Activated CD8-positive, alpha-beta T cell treated with anti-CD3 and anti-CD28 coated beads for 36 hours (primary cell): ENCODE measurements around the gene ZNF189. TPM values are rescaled to one million over a fixed set of nuclear protein-coding genes. Genes with fewer than 3 reads are reported as not detected.

Experiments
- ATAC-seq: fragments of 200-7000 bp; cut with Tn5 transposase; one replicate; pipeline ENCODE4 v1.10.0; 2021; ENCODE audit warnings: mild to moderate bottlenecking, moderate library complexity
- CTCF ChIA-PET: fragments of 350-600 bp; sonication (Branson Sonifier 250); formaldehyde crosslinking; loops from one replicate; lab custom pipeline; 2021; ENCODE audit warnings: antibody characterized with exemption; lab: Charles Lee
- POLR2A ChIA-PET: fragments of 350-600 bp; sonication (Branson Sonifier 250); formaldehyde crosslinking; loops from one replicate; lab custom pipeline; 2021; ENCODE audit warnings: antibody characterized with exemption; lab: Charles Lee
- DNase-seq: peaks from one replicate; pipeline ENCODE4 v3.0.0-alpha.2; 2020
- H3K27ac Mint-ChIP-seq: one replicate; pipeline ENCODE4 v1.8.0; 2021; ENCODE audit warnings: mild to moderate bottlenecking, mixed read lengths
- H3K27me3 Mint-ChIP-seq: one replicate; pipeline ENCODE4 v1.8.0; 2021; ENCODE audit warnings: mixed read lengths
- H3K36me3 Mint-ChIP-seq: one replicate; pipeline ENCODE4 v1.8.0; 2021; ENCODE audit warnings: low read depth, mixed read lengths
- H3K4me1 Mint-ChIP-seq: one replicate; pipeline ENCODE4 v1.8.0; 2021; ENCODE audit warnings: low read depth, mixed read lengths
- H3K4me3 Mint-ChIP-seq: one replicate; pipeline ENCODE4 v1.8.0; 2021; ENCODE audit warnings: mild to moderate bottlenecking, moderate library complexity, mixed read lengths
- H3K9me3 Mint-ChIP-seq: one replicate; pipeline ENCODE4 v1.8.0; 2021; ENCODE audit warnings: mixed read lengths
- intact Hi-C: fragments of 100-400 bp; cut with micrococcal nuclease; formaldehyde crosslinking; loops from one replicate; pipeline ENCODE4 v1.10.0; 2022
- total RNA-seq, 2 experiments: library from RNA; stranded (reverse); gene quantifications; one replicate each; pipeline ENCODE4 v1.2.3, GENCODE V29; 2021
- TF ChIP-seq, protein P1 (sequence below): fragments of 200-600 bp; IDR thresholded peaks from one replicate; pipeline ENCODE4 v1.8.0; 2022; ENCODE audit warnings: antibody characterized with exemption, mild to moderate bottlenecking

Gene ZNF189
- total RNA-seq, 2 experiments from 2014 or later, result 6.7 to 8.3 TPM

DNA sequence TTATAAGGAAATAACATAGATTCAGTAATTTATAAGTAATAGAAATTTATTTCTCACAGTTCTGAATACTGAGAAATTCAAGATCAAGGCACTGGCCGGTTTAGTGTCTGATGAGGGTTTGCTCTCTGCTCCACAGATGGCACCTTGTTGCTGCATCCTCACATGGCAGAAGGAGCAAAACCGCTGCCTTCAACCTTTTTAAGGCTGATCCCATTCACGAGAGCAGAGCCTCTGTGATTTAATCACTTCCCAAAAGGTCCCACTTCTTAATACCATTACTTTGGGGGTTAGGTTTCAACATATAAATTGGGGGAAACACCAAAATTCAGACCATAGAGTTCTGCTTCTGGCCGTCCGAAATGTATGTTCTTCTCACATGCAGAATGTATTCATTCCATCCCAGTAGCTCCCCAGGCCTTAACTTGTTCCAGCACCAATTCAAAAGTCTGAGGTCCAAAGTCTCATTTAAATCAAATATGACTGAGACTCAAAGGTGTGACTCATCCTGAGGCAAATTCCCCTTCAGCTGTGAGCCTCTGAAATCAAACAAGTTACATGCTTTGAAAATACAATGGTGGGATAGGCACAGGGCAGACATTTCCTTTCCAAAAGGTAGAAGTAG is 44.4 kb upstream of the ZNF189 start:
- Mint-ChIP-seq H3K36me3 (no peaks in the 10 kb centered on the region), H3K4me1 (no peaks in the 10 kb centered on the region)
- CTCF ChIA-PET, result no interaction called here

DNA sequence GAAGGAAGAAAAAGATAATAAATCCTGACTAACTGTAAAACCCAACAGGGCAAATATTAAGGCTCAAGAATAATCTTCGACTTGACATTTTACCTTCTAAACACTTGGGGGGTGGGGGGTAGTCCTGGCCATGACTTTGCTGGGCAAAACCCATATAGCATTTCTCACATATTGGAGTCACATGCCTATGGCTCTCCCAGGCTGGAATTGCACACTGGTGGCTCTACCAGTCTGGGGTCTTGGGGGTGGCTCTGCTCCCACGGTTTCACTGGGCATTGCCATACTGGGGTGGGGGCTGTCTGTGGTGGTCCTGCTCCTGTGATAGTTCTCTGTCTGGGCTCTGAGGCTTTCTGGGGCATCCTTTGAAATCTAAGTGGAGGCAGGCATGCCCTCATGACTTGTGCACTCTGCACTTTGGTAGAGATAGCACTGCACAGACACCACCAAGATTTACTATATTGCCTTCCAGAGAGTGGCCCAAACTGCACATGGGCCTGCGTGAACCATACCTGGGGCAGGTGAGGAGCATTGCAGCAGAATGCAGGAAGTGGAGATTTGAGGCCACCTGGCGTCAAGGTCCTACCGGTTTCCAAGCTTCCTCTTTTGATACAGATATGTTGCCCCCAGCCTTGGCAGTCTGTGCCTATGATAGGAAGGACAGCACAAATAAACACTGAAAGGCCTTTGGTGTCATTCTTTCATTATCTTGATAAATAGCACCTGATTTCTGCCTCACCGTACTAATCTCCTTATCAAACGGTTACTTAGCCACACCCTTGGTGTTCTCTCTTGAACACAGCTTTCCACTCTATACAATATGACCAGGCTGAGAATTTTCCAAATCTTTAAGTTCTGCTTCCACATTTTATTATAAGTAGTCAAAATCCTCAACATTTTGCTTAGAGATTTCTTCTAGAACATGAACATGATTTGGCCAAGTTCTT is 43.6 kb upstream of the ZNF189 start:
- H3K27ac Mint-ChIP-seq, result no peak overlapping the region
- H3K4me3 Mint-ChIP-seq, result no peak overlapping the region
- TF ChIP-seq, protein P1, sequence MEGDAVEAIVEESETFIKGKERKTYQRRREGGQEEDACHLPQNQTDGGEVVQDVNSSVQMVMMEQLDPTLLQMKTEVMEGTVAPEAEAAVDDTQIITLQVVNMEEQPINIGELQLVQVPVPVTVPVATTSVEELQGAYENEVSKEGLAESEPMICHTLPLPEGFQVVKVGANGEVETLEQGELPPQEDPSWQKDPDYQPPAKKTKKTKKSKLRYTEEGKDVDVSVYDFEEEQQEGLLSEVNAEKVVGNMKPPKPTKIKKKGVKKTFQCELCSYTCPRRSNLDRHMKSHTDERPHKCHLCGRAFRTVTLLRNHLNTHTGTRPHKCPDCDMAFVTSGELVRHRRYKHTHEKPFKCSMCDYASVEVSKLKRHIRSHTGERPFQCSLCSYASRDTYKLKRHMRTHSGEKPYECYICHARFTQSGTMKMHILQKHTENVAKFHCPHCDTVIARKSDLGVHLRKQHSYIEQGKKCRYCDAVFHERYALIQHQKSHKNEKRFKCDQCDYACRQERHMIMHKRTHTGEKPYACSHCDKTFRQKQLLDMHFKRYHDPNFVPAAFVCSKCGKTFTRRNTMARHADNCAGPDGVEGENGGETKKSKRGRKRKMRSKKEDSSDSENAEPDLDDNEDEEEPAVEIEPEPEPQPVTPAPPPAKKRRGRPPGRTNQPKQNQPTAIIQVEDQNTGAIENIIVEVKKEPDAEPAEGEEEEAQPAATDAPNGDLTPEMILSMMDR, result no peak
- CTCF ChIA-PET, result no interaction called here
- intact Hi-C loops, result no loop called here
- no peaks in the 10 kb centered on the region for H3K36me3 Mint-ChIP-seq
- ATAC-seq (no peak), DNase-seq (no peak)
- H3K9me3 Mint-ChIP-seq, result no peaks in the 10 kb centered on the region
- POLR2A ChIA-PET, result no interaction called here
- H3K4me1 Mint-ChIP-seq, result no peaks in the 10 kb centered on the region
- peaks cover 7% of the 10 kb centered on the region for H3K27me3 Mint-ChIP-seq

More for the DNA sequence above, 44.4 kb upstream of the ZNF189 start:
- DNase-seq (no peak), ATAC-seq (no peak)
- Mint-ChIP-seq H3K27ac (no peak overlapping the region), H3K27me3 (peaks cover 7% of the 10 kb centered on the region), H3K4me3 (no peak overlapping the region), H3K9me3 (no peaks in the 10 kb centered on the region)
- TF ChIP-seq, protein P1, result no peak
- intact Hi-C loops, result no loop called here
- POLR2A ChIA-PET, result no interaction called here

DNA sequence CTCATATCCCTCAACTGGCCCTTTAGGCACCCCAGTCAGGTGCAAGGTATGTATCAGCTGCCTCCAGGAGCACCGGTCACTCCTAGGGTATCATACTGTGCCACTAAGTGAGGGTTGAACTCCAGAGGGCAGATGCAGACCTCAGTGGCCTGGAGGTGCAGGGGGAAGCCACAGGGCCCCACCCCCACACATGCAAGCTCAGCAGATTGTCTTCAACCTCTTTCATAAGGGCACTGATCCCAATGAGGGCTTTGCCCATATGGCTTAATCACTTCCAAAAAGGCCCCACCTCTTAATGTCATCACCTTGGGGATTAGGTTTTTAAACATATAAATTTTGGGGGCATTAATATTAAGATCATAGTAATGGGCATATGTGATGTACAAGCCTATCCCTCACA is 42.0 kb upstream of the ZNF189 start:
- ChIA-PET POLR2A (no interaction called here), CTCF (no interaction called here)
- H3K9me3 Mint-ChIP-seq, result no peaks in the 10 kb centered on the region
- no peak overlapping the region for H3K27ac Mint-ChIP-seq
- H3K27me3 Mint-ChIP-seq, result peaks cover 7% of the 10 kb centered on the region
- no peak overlapping the region for H3K4me3 Mint-ChIP-seq
- ATAC-seq, result no peak
- no peak for DNase-seq
- TF ChIP-seq, protein P1, result no peak
- H3K36me3 Mint-ChIP-seq, result no peaks in the 10 kb centered on the region
- intact Hi-C loops, result no loop called here
- H3K4me1 Mint-ChIP-seq, result no peaks in the 10 kb centered on the region

DNA sequence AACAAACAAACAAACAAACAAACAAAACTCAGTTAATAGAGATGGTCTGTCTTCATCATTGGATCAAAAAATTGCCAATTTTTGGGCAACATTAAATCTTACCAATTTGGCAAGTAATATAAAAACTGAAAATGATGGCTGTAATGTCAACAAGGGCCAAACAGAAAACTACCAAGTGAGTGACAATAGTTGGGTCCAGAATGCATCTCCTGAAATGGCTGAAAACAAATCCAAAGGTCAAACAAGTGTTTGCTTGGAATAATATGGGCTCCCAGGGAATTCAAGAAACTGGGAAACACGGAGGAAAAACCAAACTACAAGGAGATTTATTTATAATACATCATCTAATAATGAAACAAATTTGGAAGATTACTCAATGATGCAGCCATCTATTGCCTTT is 39.0 kb upstream of the ZNF189 start:
- no peaks in the 10 kb centered on the region for H3K36me3 Mint-ChIP-seq
- POLR2A ChIA-PET, result no interaction called here
- no peak overlapping the region for H3K4me3 Mint-ChIP-seq
- CTCF ChIA-PET, result no interaction called here
- DNase-seq, result no peak
- TF ChIP-seq, protein P1, result no peak
- H3K27ac Mint-ChIP-seq, result no peak overlapping the region
- ATAC-seq, result no peak
- intact Hi-C loops, result no loop called here
- no peaks in the 10 kb centered on the region for H3K27me3 Mint-ChIP-seq
- no peaks in the 10 kb centered on the region for H3K9me3 Mint-ChIP-seq
- no peaks in the 10 kb centered on the region for H3K4me1 Mint-ChIP-seq

DNA sequence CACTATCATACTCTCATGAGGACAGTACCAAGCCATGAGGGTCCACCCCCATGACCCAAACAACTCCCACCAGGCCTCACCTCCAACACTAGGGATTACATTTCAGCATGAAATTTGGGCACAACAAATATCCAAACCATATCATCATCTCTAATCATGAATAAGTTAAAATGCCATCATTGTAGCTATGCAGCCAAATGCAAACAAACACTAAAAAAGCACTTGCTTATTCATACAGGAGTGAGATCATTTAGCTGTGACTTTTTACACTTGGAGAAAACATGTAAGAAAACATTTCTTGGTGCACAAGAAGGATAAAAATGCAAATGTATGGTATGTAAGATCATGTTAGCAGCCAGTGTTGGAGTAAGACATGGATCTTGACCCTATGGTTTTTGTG is 38.0 kb upstream of the ZNF189 start:
- ATAC-seq, result no peak
- CTCF ChIA-PET, result no interaction called here
- TF ChIP-seq, protein P1, result no peak
- POLR2A ChIA-PET, result no interaction called here
- no peaks in the 10 kb centered on the region for H3K36me3 Mint-ChIP-seq
- no peak overlapping the region for H3K27ac Mint-ChIP-seq
- DNase-seq, result no peak
- intact Hi-C loops, result no loop called here
- H3K27me3 Mint-ChIP-seq, result no peaks in the 10 kb centered on the region
- no peaks in the 10 kb centered on the region for H3K9me3 Mint-ChIP-seq
- no peaks in the 10 kb centered on the region for H3K4me1 Mint-ChIP-seq
- H3K4me3 Mint-ChIP-seq, result no peak overlapping the region
